Glutamatergic neuron (in vitro differentiated cells): ENCODE measurements around the gene MAP3K13. TPM values are rescaled to one million over a fixed set of nuclear protein-coding genes. Genes with fewer than 3 reads are reported as not detected.
"Not testable (repeated sequence)": the region's sequence is repeated elsewhere in the genome, so short reads cannot be mapped to it uniquely, and the experiment has no call there.

ENCODE experiments used
- DNase-seq: peaks from one replicate; pipeline ENCODE4 v3.0.0; 2022
- H3K27ac Mint-ChIP-seq: one replicate; pipeline ENCODE4 v1.8.0; 2020; ENCODE audit warnings: mild to moderate bottlenecking, mixed read lengths, inconsistent platforms; ENCODE audit not compliant: unreplicated experiment
- H3K27me3 Mint-ChIP-seq: one replicate; pipeline ENCODE4 v1.8.0; 2020; ENCODE audit warnings: mild to moderate bottlenecking, moderate library complexity, mixed read lengths, inconsistent platforms; ENCODE audit not compliant: unreplicated experiment
- H3K36me3 Mint-ChIP-seq: one replicate; pipeline ENCODE4 v1.8.0; 2020; ENCODE audit warnings: mild to moderate bottlenecking, mixed read lengths, inconsistent platforms; ENCODE audit not compliant: unreplicated experiment
- H3K4me1 Mint-ChIP-seq: one replicate; pipeline ENCODE4 v1.8.0; 2020; ENCODE audit warnings: mild to moderate bottlenecking, low read depth, mixed read lengths, inconsistent platforms; ENCODE audit not compliant: unreplicated experiment
- H3K4me3 Mint-ChIP-seq: one replicate; pipeline ENCODE4 v1.8.0; 2020; ENCODE audit warnings: mild to moderate bottlenecking, mixed read lengths, inconsistent platforms; ENCODE audit not compliant: unreplicated experiment
- H3K9me3 Mint-ChIP-seq: one replicate; pipeline ENCODE4 v1.8.0; 2020; ENCODE audit warnings: mild to moderate bottlenecking, moderate library complexity, mixed read lengths, inconsistent platforms; ENCODE audit not compliant: unreplicated experiment
- CTCF ChIP-seq: fragments of 200-600 bp; sonication (generic); IDR thresholded peaks from one replicate; pipeline ENCODE4 v1.5.0; 2021; ENCODE audit not compliant: partially characterized antibody, unreplicated experiment
- total RNA-seq: library from RNA; stranded (reverse); fragmentation: NEBNext Ultra II Directional; extraction: Animal tissue kit (Norgen Biotek cat#: 25700); gene quantifications from one replicate; pipeline ENCODE4 v1.2.1, GENCODE V29; 2021; ENCODE audit not compliant: unreplicated experiment

The MAP3K13 gene
- total RNA-seq, 1 donor from 2014 or later = 110 TPM

- TF ChIP-seq CTCF = no peak
- Mint-ChIP-seq H3K36me3 (peaks cover 18% of the 10 kb centered on the region), H3K4me3 (peak overlapping the region; percentile 75), H3K27me3 (peaks cover 3% of the 10 kb centered on the region), H3K4me1 (peaks cover 15% of the 10 kb centered on the region), H3K27ac (peak overlapping the region; percentile 94), H3K9me3 (peaks cover 13% of the 10 kb centered on the region)
- DNase-seq = no peak
Measured at GRCh38 chr3:185381320-185382058, 18.6 kb downstream of the MAP3K13 start.

GRCh38 chr3:185382154-185382553, 19.2 kb downstream of the MAP3K13 start:
- H3K9me3 Mint-ChIP-seq = peaks cover 13% of the 10 kb centered on the region
- H3K4me3 Mint-ChIP-seq = no peak overlapping the region
- peaks cover 18% of the 10 kb centered on the region for H3K36me3 Mint-ChIP-seq
- TF ChIP-seq CTCF = no peak
- H3K27ac Mint-ChIP-seq = no peak overlapping the region
- H3K27me3 Mint-ChIP-seq = peaks cover 3% of the 10 kb centered on the region
- DNase-seq = no peak
- peaks cover 15% of the 10 kb centered on the region for H3K4me1 Mint-ChIP-seq

GRCh38 chr3:185386515-185386914, 23.6 kb downstream of the MAP3K13 start:
- not testable (repeated sequence) for H3K36me3 Mint-ChIP-seq, DNase-seq, H3K27me3 Mint-ChIP-seq, H3K4me3 Mint-ChIP-seq, H3K9me3 Mint-ChIP-seq, H3K27ac Mint-ChIP-seq
- peaks cover 13% of the 10 kb centered on the region for H3K4me1 Mint-ChIP-seq

- H3K27ac Mint-ChIP-seq = no peak overlapping the region
- no peak for TF ChIP-seq CTCF
- DNase-seq = no peak
- H3K4me3 Mint-ChIP-seq = no peak overlapping the region
- H3K36me3 Mint-ChIP-seq = peaks cover 5% of the 10 kb centered on the region
- H3K27me3 Mint-ChIP-seq = peaks cover 3% of the 10 kb centered on the region
- peaks cover 3% of the 10 kb centered on the region for H3K9me3 Mint-ChIP-seq
- H3K4me1 Mint-ChIP-seq = peaks cover 18% of the 10 kb centered on the region
Measured at GRCh38 chr3:185387646-185388045, 24.7 kb downstream of the MAP3K13 start.

GRCh38 chr3:185393055-185393454, 30.1 kb downstream of the MAP3K13 start:
- DNase-seq = no peak
- Mint-ChIP-seq H3K36me3 (no peaks in the 10 kb centered on the region), H3K27ac (peak overlapping the region; percentile 48), H3K27me3 (no peaks in the 10 kb centered on the region), H3K4me3 (no peak overlapping the region), H3K9me3 (no peaks in the 10 kb centered on the region), H3K4me1 (peaks cover 32% of the 10 kb centered on the region)
- TF ChIP-seq CTCF = no peak
